Vagina (tissue), 2 donors: Measurements from ENCODE around the gene FBXO8.

Source experiments
- POLR2A ChIP-seq, 2 donors: fragments of 450-650 bp; IDR thresholded peaks; one replicate each; pipeline ENCODE4 v1.6.1; 2017; ENCODE audit warnings: antibody characterized with exemption in 2 of 2, mild to moderate bottlenecking in 2 of 2, moderate library complexity in 2 of 2
- TF ChIP-seq, protein P1 (sequence below), 3 experiments: fragments of 450-650 bp in 2 of 3; fragments of 200-600 bp in 1 of 3; sonication (generic) in 1 of 3; IDR thresholded peaks; one replicate each; pipeline ENCODE4 v1.5.1; 2017 to 2019; ENCODE audit warnings: antibody characterized with exemption in 3 of 3, mild to moderate bottlenecking in 2 of 3, moderate library complexity in 2 of 3

DNA sequence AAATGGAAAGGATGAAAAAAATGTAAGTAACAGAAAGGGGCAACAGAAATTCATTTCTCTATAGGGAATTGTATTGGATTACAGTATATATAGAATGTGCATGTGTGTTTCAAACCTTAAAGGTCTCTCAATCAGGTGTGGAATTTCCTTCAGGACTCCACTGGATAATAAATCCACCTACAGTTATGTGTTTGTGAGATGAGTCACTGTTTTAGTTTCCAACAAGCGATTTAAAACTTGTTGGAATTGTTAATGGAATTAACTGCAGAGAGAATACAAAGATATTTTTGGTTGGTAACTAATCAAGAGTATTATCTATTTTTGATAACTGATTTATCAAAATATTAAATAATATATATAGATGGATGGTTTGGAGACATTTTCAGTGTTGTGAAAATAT is 33.1 kb upstream of the FBXO8 start:
- TF ChIP-seq, protein P1, sequence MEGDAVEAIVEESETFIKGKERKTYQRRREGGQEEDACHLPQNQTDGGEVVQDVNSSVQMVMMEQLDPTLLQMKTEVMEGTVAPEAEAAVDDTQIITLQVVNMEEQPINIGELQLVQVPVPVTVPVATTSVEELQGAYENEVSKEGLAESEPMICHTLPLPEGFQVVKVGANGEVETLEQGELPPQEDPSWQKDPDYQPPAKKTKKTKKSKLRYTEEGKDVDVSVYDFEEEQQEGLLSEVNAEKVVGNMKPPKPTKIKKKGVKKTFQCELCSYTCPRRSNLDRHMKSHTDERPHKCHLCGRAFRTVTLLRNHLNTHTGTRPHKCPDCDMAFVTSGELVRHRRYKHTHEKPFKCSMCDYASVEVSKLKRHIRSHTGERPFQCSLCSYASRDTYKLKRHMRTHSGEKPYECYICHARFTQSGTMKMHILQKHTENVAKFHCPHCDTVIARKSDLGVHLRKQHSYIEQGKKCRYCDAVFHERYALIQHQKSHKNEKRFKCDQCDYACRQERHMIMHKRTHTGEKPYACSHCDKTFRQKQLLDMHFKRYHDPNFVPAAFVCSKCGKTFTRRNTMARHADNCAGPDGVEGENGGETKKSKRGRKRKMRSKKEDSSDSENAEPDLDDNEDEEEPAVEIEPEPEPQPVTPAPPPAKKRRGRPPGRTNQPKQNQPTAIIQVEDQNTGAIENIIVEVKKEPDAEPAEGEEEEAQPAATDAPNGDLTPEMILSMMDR (IDR thresholded peaks at IDR 0.05) = no peak
- no peak for TF ChIP-seq POLR2A (IDR thresholded peaks at IDR 0.05)
